ENCODE measurements around the gene PPP1R3C. TPM values are rescaled to one million over a fixed set of nuclear protein-coding genes. Genes with fewer than 3 reads are reported as not detected.

PPP1R3C gene
- total RNA-seq, 1 donor from 2014 or later = 180 TPM

GRCh38 chr10:91604553-91605534, 28.0 kb downstream of the PPP1R3C start:
- intact Hi-C loops (cut with micrococcal nuclease) = no loop called here
- ATAC-seq = no peak
- no peak for DNase-seq

- no peak for DNase-seq
- intact Hi-C loops (cut with micrococcal nuclease) = no loop called here
- ATAC-seq = no peak
Measured at GRCh38 chr10:91603931-91604331, 28.9 kb downstream of the PPP1R3C start.

DNA sequence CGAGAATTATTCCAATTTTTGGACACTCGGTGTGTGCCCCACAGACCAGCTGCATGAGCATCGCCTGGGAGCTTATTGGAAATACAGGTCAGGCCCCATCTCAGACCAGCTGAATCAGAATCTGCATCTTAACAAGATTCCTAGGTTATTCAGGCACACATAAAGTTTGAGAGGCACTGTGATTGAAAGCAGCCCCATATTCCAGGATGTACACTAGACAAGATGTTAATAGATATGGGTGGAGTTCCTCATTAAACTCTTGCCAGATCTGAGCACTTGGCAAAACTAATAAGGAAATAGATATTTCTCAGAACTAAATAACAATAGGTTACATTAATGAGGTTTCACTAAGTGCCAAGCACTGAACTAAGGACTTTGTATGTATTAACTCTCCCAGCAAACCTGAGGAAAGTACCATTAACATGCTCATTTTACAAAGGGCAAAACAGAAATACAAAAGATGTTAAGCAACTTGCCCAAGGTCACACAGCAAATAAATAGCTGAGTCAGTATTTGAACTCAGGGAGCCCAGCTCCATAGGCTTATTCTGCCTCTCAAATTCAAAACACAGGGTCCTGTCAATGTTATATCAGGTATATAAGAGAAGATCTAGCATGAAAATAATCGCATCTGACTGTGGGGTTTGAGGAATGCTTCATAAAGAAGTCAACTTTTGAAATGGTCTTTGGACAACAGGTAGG, 29.9 kb downstream of the PPP1R3C start:
- intact Hi-C loops (cut with micrococcal nuclease) = no loop called here
- no peak for ATAC-seq

GRCh38 chr10:91602449-91602848, 30.4 kb downstream of the PPP1R3C start:
- DNase-seq = no peak
- intact Hi-C loops (cut with micrococcal nuclease) = no loop called here
- no peak for ATAC-seq

More for the DNA sequence above, 29.9 kb downstream of the PPP1R3C start:
- no peak for DNase-seq

- intact Hi-C loops (cut with micrococcal nuclease) = no loop called here
- ATAC-seq (no peak), DNase-seq (no peak)
Measured at GRCh38 chr10:91601212-91601611, 31.7 kb downstream of the PPP1R3C start.

DNA sequence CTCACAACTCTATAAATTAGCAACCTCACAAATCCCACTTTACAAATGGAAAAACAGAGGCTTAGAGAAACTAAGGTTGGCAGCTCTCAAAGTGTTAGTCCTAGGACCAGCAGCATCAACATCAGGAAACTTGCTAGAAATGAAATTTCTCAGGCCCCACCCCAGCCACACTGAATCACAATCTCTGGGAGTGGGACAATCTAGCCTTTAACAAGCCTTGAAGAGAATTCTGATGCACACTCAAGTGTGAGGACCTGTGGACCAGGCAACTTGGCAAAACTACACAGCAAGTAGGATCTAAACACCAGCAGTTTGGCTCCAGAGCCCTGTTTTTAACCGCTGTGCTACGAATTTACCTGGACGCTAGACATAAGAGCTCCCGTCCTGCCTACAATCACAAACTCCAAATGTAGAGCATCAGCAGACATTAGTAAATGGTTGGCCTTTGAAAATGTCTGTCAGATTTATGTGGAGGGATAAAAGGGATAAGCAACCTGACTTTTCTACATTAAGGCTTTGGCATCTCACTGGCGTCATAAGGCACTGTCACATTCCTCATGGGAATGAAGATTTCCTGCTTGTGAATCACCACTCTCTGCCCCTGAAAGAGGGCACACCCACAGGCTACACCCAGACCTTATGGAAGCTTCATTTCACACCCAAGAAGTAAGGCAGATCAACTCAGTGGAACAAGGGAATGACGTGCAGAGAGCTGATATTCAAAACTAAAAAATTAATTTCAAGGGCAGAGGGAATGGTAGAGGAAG, 34.5 kb downstream of the PPP1R3C start:
- intact Hi-C loops (cut with micrococcal nuclease) = no loop called here
- ATAC-seq (no peak), DNase-seq (no peak)

GRCh38 chr10:91597197-91597881, 35.5 kb downstream of the PPP1R3C start:
- peak; percentile 38 for ATAC-seq
- intact Hi-C loops (cut with micrococcal nuclease) = no loop called here
- no peak for DNase-seq

GRCh38 chr10:91596825-91597196, 36.1 kb downstream of the PPP1R3C start:
- no peak for ATAC-seq
- intact Hi-C loops (cut with micrococcal nuclease) = no loop called here
- no peak for DNase-seq

GRCh38 chr10:91593834-91594233, 39.0 kb downstream of the PPP1R3C start:
- ATAC-seq (no peak), DNase-seq (no peak)
- intact Hi-C loops (cut with micrococcal nuclease) = no loop called here

DNA sequence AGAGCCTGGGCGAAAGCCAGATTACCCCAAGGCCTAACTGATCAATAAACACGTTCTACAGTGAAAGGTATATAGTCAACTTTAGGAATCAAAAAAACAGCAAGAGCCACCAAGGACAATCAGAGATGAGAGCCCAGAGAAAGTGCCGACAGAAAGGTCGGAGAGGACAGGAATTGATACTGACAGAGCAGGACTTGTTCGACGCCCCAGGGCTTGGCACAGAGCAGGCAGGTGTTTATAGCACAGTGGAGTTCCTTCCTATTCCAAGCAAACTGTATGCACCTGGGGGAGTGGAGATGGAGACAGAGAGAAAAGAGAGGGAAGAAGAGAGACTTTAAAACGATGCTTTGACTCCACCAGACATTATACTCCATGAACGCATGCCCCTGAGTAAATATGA, 39.5 kb downstream of the PPP1R3C start:
- ATAC-seq = no peak
- no peak for DNase-seq
- intact Hi-C loops (cut with micrococcal nuclease) = no loop called here

DNA sequence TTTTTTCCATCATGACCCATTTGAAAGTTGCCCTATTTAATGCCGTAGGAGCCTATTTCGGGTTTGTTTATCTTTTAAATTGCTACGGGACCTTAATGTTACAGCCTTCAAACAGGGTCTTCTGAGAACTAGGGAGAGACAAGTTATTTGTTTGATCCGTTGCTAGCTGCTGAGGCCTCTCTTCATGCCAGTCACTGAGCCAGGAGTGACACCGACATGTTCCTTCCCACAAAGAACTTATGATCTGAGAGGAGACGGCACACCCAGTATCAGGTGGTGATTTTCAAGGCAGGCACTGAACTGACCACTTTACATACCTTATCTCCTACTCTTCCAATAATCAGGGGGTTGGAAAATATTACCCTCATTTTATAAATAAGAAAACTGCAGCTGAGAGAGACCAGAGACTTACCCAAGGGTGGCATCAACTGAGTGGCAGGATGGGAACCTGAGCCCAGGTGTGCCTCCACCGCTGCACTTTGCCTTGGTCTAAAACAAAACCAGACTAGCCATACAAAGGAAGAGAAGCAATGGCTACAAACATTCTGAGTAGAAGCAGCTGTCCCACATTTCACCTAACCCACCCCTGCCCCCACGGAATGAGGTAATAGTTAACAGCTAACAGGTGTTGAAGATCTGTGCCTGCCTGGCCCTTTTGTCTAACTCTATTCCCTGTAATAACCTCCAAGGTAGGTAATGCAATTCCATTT, 40.5 kb downstream of the PPP1R3C start:
- DNase-seq (peak; percentile 32), ATAC-seq (peak; percentile 41)
- intact Hi-C loops (cut with micrococcal nuclease) = no loop called here

DNA sequence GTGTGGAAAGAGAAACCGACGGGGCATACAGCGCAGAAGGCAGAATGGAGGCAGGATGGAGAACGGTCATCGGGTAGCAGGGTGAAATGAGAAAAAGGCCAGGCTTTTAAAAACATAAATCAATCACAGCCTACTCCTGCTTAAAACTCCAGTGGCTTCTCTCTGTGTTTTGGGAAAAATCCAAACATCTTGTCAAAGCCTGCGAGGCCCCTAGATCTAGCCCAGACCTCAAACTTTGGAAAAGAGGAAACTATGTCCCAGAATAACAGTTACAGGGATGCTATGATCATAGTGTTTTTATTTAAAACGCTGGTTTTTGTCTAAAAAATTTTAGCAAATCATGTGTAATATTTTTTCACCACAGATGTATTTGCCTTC, 41.1 kb downstream of the PPP1R3C start:
- intact Hi-C loops (cut with micrococcal nuclease) = no loop called here

DNA sequence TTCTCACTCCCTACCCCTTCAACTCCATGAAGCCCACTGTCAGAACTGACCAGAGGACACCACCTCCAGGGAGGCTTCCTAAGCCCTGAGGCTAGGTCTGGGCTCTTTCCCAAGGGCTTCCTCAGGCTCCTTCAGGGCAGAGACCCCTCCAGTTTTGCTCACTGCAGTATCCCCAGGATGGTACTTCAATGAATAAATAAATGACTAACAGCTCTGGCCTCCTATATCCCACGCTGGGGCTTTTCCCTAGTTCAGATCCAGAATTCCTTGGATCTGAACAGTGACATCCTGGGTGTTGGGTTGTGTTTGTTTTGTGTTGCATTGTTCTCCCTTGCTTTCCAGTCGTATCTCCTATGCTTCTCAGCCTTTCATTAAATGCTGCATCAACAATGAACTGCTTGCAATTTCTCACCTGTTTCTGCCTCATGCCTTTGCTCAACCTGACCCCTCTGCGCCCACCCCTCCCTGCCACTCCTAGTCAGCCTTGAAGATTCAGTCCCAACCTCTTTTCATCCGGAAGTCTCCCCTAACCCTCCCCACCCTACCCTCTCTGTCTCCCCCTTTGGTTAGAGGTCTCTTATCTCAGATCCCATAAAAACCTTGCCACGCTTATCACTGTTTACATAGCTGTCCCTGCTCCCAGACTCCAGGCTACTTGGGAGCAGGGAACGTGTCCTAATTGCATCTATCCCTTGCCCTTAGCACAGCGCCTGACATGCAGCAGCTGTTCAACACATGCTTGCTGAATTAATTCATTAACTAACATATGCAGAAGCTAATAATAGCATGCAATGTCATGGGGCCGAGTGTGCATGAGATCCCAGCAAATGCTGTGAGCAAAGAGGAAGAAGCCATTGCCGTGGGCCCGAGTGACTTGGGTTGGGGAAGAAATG, 41.7 kb downstream of the PPP1R3C start:
- ATAC-seq (peak; percentile 71), DNase-seq (peak; percentile 70)
- intact Hi-C loops (cut with micrococcal nuclease) = no loop called here

More for the DNA sequence above, 41.1 kb downstream of the PPP1R3C start:
- ATAC-seq = no peak
- no peak for DNase-seq

DNA sequence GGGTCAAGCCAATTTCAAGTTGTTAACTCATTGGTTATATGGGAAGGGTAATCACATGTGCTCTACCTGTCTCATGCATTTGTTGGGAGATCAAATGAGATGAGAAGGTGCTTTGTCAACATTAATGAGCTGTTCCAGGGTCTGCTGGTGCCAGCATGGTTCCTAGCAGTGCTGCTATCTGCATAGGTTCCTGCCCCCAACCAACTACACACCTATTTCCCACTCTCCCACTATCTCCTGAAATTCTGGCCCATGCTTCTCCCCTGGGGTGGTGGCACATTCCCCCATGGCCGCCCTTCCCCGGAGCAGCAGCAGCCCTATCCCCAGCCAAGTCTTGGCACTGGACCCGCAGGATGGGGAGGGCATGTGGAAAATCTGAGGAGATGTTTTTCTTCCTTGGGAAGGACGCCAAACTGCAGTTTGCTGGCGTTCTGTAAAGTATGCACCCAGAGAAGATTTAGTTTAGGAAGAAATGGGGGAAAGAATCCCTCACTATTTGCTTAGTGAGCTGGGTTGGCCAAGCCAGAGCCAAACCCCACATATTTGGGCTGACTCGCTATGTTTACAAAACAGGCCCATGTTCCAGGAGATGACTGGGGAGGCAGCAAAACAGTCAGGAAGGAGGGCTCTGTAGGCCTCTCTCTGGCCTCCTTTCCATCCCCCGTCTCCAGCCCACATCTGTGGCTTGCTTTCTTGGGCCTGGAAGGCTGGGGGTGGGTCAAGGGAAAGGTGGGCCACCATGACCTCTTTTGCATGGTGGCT, 42.5 kb downstream of the PPP1R3C start:
- peak; percentile 57 for DNase-seq
- peak; percentile 28 for ATAC-seq

DNA sequence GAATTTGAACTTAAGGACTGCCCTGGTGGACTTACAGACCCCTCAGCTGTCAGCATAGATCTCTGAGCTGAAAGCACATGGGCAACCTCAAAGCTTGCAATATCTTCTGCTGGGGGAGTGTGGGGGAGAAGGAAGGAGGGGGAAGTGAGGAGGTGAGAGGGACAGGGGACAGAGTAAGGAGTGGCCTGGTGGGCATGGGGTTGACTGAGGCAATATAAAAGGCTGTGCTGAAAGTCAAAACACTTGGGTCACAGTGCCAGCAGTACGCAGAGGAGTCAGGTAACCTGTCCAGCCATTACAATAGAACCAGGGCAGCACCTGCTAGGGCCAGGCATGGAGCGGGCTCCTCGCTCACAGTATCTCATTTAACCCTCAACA, 43.2 kb downstream of the PPP1R3C start:
- DNase-seq (peak; percentile 32), ATAC-seq (peak; percentile 3)
- intact Hi-C loops (cut with micrococcal nuclease) = no loop called here

More for the DNA sequence above, 42.5 kb downstream of the PPP1R3C start:
- intact Hi-C loops (cut with micrococcal nuclease) = no loop called here

- intact Hi-C loops (cut with micrococcal nuclease) = no loop called here
- peak; percentile 72 for ATAC-seq
- DNase-seq = peak; percentile 45
Measured at GRCh38 chr10:91589015-91589657, 43.7 kb downstream of the PPP1R3C start.
